HepG2 (cell line): Measurements from ENCODE around the gene TNFSF13. TPM values are rescaled to one million over a fixed set of nuclear protein-coding genes. Genes with fewer than 3 reads are reported as not detected.
A peak's percentile ranks its signal among the peaks of the same experiment; 100 is the strongest.

Source experiments
- ARNT ChIP-seq: fragments of 450-650 bp; IDR thresholded peaks from 2 replicates; pipeline ENCODE4 v1.6.1; 2017
- MAFK ChIP-seq, 2 experiments: IDR thresholded peaks in 1 of 2; conservative IDR thresholded peaks in 1 of 2; 2 replicates each; pipeline ENCODE4 v1.6.1; 2011; ENCODE audit warnings: improper control_type of control experiment in 2 of 2, low read length in 2 of 2
- MXD1 ChIP-seq: sonication (generic); formaldehyde crosslinking; IDR thresholded peaks from 2 replicates; pipeline ENCODE4 v1.4.0; 2020; ENCODE audit warnings: mild to moderate bottlenecking, missing genetic modification reagents
- RFX1 ChIP-seq: fragments of 450-650 bp; IDR thresholded peaks from 2 replicates; pipeline ENCODE4 v1.6.1; 2017
- SMAD9 ChIP-seq: sonication (generic); formaldehyde crosslinking; IDR thresholded peaks from 2 replicates; pipeline ENCODE4 v1.5.1; 2020; ENCODE audit warnings: mild to moderate bottlenecking, missing genetic modification reagents
- SOX5 ChIP-seq: IDR thresholded peaks from 2 replicates; pipeline ENCODE4 v1.6.1; 2016; ENCODE audit warnings: borderline replicate concordance
- TEAD2 ChIP-seq: sonication (generic); formaldehyde crosslinking; IDR thresholded peaks from 2 replicates; pipeline ENCODE4 v1.9.0; 2021; ENCODE audit warnings: missing genetic modification reagents
- ZFP82 ChIP-seq: sonication (generic); formaldehyde crosslinking; IDR thresholded peaks from 2 replicates; pipeline ENCODE4 v1.5.1; 2020; ENCODE audit warnings: mild to moderate bottlenecking, missing genetic modification reagents, borderline replicate concordance
- ZNF282 ChIP-seq: fragments of 450-650 bp; IDR thresholded peaks from 2 replicates; pipeline ENCODE4 v1.6.1; 2018; ENCODE audit not compliant: partially characterized antibody
- ZNF431 ChIP-seq: sonication (generic); formaldehyde crosslinking; IDR thresholded peaks from 2 replicates; pipeline ENCODE4 v1.9.0; 2022; ENCODE audit warnings: missing genetic modification reagents, low read depth, mild to moderate bottlenecking, borderline replicate concordance
- ZNF512B ChIP-seq: sonication (generic); formaldehyde crosslinking; IDR thresholded peaks from 2 replicates; pipeline ENCODE4 v1.5.1; 2020; ENCODE audit warnings: missing genetic modification reagents, mild to moderate bottlenecking, borderline replicate concordance
- ZNF773 ChIP-seq: sonication (generic); formaldehyde crosslinking; IDR thresholded peaks from 2 replicates; pipeline ENCODE4 v1.4.0; 2020; ENCODE audit warnings: missing genetic modification reagents, borderline replicate concordance
- ZNF792 ChIP-seq: IDR thresholded peaks from 2 replicates; pipeline ENCODE4 v1.6.1; 2016
- polyA plus RNA-seq, 8 experiments: library from polyadenylated mRNA; depleted of rRNA in 3 of 8; stranded (reverse) in 7 of 8; unstranded in 1 of 8; fragments of >200 nt; fragmentation: Illumina TruSeq in 4 of 8; extraction: Trizol in 4 of 8; gene quantifications; 2 replicates each; pipeline versions ENCODE4 v1.2.1 to v1.2.3, GENCODE V29; 2011 to 2016; ENCODE audit warnings: low read depth in 4 of 8, missing spikeins in 1 of 8, mixed read lengths in 1 of 8; ENCODE audit not compliant: insufficient read depth in 1 of 8
- total RNA-seq, 5 experiments: library from RNA; depleted of rRNA; stranded (reverse); fragments of >200 nt; fragmentation: Illumina TruSeq; extraction: Trizol; gene quantifications; 2 replicates each; pipeline ENCODE4 v1.2.3, GENCODE V29; 2016; ENCODE audit warnings: low read depth in 1 of 5
- TF ChIP-seq, protein P1 (sequence below): sonication (generic); formaldehyde crosslinking; IDR thresholded peaks from 2 replicates; pipeline ENCODE4 v1.4.0; 2020; ENCODE audit warnings: mild to moderate bottlenecking, missing genetic modification reagents
- TF ChIP-seq, protein P2 (sequence below): sonication (generic); formaldehyde crosslinking; IDR thresholded peaks from 2 replicates; pipeline ENCODE4 v1.4.0; 2020; ENCODE audit warnings: mild to moderate bottlenecking, missing genetic modification reagents
- TF ChIP-seq, protein P3 (sequence below): sonication (generic); formaldehyde crosslinking; IDR thresholded peaks from 2 replicates; pipeline ENCODE4 v1.4.0; 2020; ENCODE audit warnings: missing genetic modification reagents
- TF ChIP-seq, protein P4 (sequence below): sonication (generic); formaldehyde crosslinking; IDR thresholded peaks from 2 replicates; pipeline ENCODE4 v1.4.0; 2020; ENCODE audit warnings: missing genetic modification reagents

The TNFSF13 gene
- total and polyA plus RNA-seq, 2 of the 13 experiments (the other 11 are each of a cell fraction or from before 2014, with no cell fraction given) = 2.5 to 3.3 TPM

- TF ChIP-seq MXD1 (CRISPR knock-in tag) (no peak), ZNF792 (CRISPR knock-in tag) (peak; percentile 69), ZFP82 (CRISPR knock-in tag) (no peak), ZNF282 (no peak), SMAD9 (CRISPR knock-in tag) (0 out of 2 replicates have a peak, but pooled peaks have one; percentile 65), ARNT (no peak), TEAD2 (CRISPR knock-in tag) (no peak; the same call in 1 of the 2 replicates), ZNF431 (CRISPR knock-in tag) (no peak; the same call in none of the 2 replicates), ZNF512B (CRISPR knock-in tag) (no peak), MAFK (conservative IDR thresholded peaks at IDR 0.05 in 1 of 2, IDR thresholded peaks at IDR 0.05 in 1 of 2; ENCODE audit: low read length in 2 of 2) (no peak), RFX1 (no peak), SOX5 (CRISPR knock-in tag) (no peak), ZNF773 (CRISPR knock-in tag) (0 out of 2 replicates have a peak, but pooled peaks have one; percentile 58)
- TF ChIP-seq, protein P1, sequence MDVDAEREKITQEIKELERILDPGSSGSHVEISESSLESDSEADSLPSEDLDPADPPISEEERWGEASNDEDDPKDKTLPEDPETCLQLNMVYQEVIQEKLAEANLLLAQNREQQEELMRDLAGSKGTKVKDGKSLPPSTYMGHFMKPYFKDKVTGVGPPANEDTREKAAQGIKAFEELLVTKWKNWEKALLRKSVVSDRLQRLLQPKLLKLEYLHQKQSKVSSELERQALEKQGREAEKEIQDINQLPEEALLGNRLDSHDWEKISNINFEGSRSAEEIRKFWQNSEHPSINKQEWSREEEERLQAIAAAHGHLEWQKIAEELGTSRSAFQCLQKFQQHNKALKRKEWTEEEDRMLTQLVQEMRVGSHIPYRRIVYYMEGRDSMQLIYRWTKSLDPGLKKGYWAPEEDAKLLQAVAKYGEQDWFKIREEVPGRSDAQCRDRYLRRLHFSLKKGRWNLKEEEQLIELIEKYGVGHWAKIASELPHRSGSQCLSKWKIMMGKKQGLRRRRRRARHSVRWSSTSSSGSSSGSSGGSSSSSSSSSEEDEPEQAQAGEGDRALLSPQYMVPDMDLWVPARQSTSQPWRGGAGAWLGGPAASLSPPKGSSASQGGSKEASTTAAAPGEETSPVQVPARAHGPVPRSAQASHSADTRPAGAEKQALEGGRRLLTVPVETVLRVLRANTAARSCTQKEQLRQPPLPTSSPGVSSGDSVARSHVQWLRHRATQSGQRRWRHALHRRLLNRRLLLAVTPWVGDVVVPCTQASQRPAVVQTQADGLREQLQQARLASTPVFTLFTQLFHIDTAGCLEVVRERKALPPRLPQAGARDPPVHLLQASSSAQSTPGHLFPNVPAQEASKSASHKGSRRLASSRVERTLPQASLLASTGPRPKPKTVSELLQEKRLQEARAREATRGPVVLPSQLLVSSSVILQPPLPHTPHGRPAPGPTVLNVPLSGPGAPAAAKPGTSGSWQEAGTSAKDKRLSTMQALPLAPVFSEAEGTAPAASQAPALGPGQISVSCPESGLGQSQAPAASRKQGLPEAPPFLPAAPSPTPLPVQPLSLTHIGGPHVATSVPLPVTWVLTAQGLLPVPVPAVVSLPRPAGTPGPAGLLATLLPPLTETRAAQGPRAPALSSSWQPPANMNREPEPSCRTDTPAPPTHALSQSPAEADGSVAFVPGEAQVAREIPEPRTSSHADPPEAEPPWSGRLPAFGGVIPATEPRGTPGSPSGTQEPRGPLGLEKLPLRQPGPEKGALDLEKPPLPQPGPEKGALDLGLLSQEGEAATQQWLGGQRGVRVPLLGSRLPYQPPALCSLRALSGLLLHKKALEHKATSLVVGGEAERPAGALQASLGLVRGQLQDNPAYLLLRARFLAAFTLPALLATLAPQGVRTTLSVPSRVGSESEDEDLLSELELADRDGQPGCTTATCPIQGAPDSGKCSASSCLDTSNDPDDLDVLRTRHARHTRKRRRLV (CRISPR knock-in tag) = no peak
- TF ChIP-seq, protein P2, sequence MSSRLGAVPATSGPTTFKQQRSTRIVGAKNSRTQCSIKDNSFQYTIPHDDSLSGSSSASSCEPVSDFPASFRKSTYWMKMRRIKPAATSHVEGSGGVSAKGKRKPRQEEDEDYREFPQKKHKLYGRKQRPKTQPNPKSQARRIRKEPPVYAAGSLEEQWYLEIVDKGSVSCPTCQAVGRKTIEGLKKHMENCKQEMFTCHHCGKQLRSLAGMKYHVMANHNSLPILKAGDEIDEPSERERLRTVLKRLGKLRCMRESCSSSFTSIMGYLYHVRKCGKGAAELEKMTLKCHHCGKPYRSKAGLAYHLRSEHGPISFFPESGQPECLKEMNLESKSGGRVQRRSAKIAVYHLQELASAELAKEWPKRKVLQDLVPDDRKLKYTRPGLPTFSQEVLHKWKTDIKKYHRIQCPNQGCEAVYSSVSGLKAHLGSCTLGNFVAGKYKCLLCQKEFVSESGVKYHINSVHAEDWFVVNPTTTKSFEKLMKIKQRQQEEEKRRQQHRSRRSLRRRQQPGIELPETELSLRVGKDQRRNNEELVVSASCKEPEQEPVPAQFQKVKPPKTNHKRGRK = no peak
- TF ChIP-seq, protein P3, sequence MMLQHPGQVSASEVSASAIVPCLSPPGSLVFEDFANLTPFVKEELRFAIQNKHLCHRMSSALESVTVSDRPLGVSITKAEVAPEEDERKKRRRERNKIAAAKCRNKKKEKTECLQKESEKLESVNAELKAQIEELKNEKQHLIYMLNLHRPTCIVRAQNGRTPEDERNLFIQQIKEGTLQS (CRISPR knock-in tag) = no peak
- TF ChIP-seq, protein P4, sequence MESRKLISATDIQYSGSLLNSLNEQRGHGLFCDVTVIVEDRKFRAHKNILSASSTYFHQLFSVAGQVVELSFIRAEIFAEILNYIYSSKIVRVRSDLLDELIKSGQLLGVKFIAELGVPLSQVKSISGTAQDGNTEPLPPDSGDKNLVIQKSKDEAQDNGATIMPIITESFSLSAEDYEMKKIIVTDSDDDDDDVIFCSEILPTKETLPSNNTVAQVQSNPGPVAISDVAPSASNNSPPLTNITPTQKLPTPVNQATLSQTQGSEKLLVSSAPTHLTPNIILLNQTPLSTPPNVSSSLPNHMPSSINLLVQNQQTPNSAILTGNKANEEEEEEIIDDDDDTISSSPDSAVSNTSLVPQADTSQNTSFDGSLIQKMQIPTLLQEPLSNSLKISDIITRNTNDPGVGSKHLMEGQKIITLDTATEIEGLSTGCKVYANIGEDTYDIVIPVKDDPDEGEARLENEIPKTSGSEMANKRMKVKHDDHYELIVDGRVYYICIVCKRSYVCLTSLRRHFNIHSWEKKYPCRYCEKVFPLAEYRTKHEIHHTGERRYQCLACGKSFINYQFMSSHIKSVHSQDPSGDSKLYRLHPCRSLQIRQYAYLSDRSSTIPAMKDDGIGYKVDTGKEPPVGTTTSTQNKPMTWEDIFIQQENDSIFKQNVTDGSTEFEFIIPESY (CRISPR knock-in tag) = peak; percentile 58
Observed at GRCh38 chr17:7583253-7584109, 24.9 kb downstream of the TNFSF13 start, which contains the start of gene MPDU1 (continued).
